Measurements from ENCODE around the gene ABI3.

ABI3 gene

DNA sequence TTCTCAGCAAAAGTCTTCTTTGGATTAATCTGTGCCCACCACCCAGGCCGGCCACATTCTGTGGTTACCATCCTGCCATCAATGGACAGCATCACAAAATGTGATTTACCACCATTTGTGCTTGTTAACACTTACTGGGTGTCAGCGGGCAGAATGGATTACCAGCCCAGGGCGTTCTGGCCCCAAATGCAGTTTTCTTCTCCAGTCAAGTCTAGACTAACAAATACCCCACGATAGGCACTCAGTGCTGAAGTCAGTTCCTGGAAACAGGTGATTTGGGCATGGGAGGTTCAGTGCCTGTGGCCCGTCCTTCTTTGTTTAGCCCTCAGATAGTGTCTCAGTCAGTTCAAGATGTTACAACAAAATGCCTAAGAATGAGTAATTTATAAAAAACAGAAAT lies 58.8 kb downstream of the ABI3 start:
- no peak overlapping the region for H2AFZ ChIP-seq
- H3K27me3 ChIP-seq (ENCODE audit: control insufficient read depth, insufficient read depth, low read length): no peaks in the 10 kb centered on the region
- H3K4me1 ChIP-seq: no peaks in the 10 kb centered on the region
- H3K27ac ChIP-seq: no peak overlapping the region
- TF ChIP-seq, protein P1, sequence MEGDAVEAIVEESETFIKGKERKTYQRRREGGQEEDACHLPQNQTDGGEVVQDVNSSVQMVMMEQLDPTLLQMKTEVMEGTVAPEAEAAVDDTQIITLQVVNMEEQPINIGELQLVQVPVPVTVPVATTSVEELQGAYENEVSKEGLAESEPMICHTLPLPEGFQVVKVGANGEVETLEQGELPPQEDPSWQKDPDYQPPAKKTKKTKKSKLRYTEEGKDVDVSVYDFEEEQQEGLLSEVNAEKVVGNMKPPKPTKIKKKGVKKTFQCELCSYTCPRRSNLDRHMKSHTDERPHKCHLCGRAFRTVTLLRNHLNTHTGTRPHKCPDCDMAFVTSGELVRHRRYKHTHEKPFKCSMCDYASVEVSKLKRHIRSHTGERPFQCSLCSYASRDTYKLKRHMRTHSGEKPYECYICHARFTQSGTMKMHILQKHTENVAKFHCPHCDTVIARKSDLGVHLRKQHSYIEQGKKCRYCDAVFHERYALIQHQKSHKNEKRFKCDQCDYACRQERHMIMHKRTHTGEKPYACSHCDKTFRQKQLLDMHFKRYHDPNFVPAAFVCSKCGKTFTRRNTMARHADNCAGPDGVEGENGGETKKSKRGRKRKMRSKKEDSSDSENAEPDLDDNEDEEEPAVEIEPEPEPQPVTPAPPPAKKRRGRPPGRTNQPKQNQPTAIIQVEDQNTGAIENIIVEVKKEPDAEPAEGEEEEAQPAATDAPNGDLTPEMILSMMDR (IDR thresholded peaks at IDR 0.05): no peak
- H3K4me3 ChIP-seq (ENCODE audit: low read depth, low read length): no peak overlapping the region
- no peaks in the 10 kb centered on the region for H3K36me3 ChIP-seq (ENCODE audit: control insufficient read depth, insufficient read depth, low read length)
- no peak overlapping the region for H3K4me2 ChIP-seq (ENCODE audit: low read length)
- H3K79me2 ChIP-seq: no peaks in the 10 kb centered on the region
- H3K9me3 ChIP-seq (ENCODE audit: control insufficient read depth, low read length): no peaks in the 10 kb centered on the region
- H3K9ac ChIP-seq: no peak overlapping the region

Measured in parathyroid adenoma (tissue), 2 donors.